Measurements from ENCODE around the gene KRTAP5-1.

KRTAP5-1 gene

DNA sequence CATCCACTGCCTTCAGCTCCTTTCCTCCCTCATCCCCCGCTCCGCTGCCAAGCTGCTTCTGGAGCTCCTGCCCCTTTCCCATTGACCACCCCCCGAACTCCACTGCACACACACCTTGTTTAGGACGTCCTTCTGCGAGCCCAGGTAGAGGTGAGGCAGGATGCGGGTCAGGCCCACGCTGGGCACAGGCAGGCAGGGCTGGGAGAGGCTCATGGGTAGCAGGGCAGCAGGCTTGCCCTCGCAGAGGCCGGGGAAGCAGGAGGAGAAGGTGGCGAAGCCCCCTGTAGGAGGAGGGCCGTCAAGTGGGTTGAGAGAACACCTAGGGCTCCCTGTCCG is 26.3 kb downstream of the KRTAP5-1 start:
- DNase-seq: no peak

DNA sequence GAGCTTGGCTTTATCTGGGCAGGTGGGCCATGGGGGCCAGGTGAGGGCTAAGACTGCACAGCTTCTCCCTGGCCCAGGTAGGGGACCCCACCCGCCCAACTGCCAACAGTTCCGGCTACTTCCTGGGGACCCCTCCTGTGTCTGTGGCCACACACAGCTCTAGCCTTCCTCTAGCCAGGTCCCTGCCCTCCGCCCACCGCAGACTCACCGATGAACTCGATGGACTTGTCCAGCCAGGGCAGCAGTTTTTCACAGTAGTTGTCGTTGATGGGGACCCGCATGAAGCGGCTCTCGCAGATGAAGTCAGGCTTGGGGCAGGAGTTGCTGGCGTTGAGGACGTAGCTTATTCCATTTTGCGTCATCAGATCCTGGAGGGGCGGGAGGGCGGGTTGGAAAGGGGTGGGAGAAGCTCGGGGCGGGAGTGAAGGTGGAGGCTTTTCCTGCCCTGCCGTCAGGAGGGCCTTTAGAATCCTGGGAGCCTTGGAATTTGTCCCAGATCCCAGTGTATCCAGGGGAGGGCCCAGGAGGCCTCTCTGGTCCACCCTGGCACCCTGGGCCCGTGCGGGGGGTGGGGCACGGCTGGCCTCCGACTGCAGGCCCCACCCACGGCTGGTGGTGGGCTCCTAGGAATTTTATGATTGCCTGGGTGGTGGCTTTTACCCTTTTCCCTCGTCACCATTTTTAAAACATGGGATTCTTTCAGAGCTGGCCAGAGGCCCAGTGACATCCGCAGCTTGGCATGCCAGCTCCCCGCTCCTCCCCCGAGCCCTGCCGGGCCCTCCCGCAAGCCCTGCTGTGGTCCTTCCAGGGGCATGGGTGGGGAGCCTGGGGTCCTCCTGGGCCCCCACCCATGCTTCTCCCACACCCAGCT is 26.9 kb downstream of the KRTAP5-1 start:
- no peak for DNase-seq

DNA sequence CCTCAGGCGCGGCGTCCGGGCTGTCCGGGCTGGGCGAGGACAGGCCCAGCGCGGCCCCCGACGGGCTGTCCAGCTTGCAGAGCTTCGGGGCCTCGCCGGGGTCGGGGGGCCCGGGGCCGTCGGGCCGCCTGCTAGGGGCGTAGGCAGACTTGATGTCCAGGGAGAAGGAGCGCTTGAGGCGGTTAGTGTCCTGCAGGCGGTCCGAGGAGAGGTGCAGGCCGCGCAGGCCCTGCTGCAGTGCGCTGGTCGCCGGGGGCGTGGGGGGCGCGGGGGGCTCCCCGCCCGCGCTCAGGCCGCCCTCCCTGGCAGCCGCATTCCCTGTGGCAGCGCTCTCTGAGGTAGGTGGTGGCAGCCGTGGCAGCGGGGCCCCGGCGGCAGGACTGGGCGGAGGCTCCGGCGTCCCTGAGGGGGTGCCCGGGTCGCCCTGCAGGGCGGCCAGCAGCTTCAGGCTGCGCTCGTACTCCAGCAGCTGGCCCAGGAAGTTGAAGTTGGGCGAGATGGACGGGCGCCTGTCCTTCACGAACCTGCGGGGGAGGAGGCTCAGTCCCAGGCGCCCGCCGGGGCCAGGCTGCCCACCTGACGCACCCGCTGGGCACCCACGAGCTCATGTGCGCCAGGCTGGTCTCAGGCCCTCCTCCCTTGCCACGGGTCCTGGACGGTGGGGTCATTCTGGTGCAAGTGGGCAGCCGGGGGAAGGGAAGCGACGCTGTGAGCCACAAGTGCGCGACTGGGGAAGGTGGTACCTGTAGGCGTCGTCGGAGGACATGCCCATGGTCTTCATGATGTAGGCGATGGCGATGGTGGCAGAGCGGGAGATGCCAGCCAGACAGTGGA is 27.8 kb downstream of the KRTAP5-1 start:
- DNase-seq: no peak

DNA sequence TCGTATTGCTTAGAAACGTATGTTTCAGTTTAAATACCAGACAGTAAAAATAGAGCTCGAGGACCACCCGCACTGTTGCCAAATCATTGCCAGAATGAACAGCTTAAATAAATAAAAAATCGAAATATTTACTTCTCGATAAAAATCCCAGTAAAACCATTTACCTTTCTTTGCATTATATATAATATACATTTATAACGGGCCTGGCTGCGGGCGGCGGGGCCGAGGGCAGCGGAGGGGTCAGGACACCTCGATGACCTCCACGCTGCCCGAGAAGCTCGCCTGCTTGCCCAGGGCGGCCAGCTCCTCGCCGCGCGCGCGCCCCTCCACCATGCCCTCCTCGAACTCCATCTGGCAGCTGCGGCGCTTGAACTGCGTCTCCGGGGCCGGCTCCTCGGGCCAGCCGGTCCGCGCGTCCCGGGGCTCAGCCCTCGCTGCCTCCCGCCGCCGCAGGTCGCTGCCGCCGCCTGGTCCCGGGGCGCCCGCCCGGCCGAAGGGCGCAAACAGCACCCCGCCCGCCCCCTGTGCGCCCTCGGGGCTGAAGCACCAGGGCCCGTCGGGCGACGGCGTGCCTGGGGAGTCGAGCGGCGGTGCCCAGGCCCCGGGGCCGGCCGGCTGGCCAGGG is 28.7 kb downstream of the KRTAP5-1 start:
- no peak for DNase-seq

DNA sequence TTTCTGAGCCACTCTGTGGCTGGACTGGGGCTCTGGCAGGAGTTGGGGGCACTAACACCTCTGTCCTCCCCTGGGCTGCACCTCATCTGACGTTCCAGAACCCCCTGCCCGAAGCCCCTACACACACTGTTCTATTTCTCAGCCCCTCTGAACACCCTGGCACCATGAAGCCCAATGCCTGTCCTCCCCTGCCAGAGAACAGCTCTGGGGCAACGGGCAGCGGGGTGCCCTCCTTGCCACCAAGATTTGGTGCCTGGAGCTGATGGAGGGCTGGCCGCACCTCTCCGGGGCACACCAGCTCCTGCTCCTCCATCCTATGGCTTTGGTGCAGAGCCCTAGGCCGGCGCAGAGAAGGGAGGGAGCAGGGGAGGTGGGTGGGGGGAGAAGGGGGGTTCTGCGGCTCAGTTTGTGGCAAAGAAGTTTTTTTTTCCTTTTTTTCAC is 29.4 kb downstream of the KRTAP5-1 start:
- no peak for DNase-seq

DNA sequence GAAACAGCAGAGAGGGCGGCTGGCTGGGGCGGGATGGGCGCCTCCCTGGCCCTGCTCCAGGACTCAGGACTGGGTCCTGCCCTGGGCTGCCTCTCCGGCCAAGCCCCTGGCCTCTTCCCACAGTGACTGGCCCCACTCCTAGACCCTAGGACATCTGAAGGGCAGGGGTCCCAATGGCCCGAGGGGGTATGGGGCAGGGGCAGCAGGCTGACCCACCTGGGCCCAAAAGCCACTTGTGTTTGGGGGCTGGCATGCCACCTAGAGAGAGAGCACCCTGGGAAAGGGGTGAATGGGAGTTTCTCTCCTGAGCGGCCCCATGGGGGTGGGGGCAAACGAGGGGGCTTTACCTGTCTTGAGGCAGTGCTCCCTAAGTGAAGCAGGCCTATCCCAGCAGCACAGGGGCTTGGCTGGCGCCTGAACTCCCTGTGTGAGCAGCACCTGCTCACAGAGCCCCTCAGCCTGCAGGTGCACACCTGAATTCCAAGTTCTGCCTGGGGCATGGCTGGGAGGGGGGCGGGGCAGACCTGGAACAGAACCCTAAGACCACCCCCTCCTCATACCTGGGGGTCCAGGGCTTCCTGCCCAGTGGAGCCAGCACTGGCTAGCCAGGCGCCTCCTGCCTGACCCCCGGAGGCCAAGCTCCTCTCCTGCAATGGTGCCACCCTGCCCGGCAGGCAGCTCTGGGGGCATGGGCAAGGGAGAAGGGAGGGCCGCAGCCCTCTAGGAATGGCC is 29.9 kb downstream of the KRTAP5-1 start:
- no peak for DNase-seq

DNA sequence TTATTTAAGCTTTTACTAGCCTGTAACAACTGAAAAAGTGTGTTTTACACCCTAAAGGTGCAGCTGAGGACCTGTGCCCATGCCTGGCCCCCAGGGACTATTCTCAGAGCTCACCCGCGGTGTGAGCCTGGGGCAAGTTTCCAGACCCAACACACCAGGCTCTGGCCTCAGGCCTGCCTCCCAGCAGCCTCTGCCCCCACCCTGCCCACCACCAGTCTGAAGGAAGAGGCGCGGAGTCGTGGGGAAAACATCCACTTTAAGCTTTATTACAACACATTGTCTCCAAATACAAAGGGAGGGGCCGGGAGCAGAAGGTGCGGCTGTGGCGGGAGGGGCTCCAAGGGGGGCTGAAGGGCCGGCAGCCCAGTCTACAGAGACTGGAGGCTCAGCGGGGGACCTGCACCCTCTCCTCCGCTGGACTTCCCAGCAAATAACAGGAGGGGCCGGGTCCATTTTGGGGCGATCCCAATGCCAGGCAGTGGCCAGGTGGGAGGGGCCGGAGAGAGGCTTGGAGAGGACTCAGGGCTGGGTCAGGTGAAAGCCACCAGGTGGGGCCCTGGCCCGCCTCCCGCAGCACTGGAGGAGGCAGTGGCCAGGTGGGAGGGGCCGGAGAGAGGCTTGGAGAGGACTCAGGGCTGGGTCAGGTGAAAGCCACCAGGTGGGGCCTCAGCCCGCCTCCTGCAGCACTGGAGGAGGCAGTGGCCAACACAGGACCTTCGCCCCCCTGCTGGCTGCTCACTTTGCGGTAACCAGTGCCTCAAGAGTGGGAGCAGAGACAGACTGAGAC is 31.1 kb downstream of the KRTAP5-1 start:
- DNase-seq: no peak

DNA sequence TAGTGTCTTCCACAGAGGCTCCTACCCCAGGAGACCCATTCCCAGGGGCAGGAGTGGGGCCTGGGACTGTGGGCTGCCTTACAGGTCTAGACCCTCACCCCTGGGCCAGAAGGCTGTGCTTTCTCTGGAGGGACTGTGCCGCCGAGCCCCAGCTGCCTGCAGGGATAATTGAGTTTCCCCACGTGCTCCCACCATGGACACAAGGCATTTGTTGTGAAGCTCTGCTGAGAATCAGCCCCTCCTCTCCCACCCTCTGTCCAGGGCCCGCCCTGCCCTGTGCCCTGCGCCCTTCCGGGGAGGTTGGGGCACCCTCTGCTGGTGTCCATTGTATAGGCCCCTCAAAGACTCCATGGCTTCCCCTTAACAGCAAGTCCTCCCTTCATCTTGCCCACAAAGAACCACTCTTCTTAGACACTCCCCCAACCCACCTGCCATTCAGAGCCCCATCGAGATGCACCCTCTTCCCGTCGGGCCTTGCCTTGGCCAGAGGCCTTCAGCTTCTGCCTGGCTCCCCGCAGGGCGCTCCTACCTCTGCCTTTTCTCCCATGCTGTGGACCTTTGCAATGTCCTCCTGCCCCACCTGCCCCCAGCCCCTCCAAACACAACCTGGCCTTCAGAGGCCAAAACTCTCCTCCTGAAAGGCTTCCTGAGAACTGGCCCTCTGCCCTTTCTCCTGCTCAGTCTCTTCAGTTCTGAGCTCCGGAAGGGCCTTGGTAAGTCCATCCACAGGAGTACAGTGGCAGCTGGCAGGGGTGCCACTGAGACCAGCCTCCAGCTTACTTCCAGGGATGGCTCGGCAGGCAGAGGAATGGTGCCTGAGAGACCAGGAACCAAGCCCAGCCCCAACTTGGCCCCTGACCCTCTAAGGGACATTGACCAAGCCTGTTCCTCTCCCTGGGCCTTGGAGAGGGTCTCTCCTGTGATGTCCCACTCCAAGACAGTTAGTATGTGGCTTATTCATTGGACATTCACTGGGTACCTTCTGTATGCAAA is 35.4 kb downstream of the KRTAP5-1 start:
- no peak for DNase-seq

DNA sequence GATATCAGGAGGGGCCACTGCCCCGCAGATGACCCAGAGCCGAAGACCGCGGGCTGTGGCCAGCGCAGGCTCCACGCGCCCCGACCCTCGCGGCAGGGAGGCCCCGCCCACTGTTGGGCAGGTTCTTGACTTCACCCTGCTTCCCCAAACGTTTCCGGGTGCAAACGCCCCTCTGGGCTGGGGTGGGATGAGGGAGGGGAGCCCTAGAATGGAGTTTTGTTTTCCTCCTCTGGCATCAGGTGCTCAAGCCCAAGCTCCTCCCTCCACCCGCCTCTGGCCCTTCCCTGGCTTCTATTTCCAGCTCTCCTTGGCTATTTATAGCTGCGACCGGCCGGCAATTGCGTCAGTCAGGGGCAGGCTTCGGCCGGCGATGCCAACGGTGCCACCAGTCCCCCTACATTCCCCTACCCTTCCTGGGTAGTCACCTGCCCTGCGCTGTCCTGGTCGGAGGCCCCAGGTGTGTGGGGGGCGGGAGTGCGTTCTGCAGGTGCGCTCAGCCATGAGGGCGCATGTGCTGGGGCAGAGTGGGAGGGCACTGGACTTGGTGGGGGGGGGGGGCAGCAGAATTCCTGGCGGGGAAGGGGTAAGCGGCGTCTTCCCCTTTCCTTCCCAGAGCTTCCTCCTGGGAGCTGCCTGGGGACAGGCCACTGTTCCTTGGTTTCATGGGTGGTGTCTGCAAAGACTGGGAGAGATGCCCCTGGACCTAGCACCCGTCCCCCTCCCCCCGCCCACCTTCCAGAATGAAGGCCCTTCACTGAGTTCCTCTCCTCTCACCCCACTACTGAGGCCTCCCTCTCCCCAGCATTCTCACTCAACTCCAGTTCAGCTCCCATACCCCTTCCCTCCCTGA is 36.6 kb downstream of the KRTAP5-1 start:
- no peak for DNase-seq

DNA sequence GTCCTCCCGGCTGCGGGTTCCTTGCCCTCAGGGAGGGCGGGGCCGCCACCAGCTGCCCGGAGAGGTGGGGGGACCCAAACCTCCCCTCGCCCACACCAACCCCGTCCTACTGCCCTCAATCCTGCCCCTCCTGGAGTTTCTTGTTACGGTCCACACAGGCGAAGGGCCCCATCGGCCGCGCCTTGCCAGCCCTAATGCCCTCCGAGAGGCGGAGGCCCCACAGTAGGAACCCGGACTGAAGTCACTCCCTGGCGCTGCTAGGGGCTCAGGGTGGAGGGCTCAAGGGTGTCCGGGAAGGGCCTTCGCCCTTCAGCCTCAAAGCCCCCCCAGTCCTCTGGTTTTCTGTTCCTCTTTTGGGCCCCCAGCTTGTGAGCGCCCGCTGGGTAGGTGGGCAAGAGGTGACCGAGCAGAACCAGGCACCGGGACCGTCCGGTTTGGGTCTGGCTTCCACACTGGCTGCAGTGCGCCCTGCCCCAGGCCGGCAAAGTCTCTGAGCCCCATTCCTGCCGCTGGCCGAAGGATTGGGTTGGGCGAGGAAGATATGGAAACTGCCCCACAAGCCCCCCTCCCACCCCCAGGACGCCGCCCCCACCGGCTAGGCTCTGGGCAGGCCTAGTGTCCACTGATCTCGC is 37.5 kb downstream of the KRTAP5-1 start:
- DNase-seq: no peak

DNA sequence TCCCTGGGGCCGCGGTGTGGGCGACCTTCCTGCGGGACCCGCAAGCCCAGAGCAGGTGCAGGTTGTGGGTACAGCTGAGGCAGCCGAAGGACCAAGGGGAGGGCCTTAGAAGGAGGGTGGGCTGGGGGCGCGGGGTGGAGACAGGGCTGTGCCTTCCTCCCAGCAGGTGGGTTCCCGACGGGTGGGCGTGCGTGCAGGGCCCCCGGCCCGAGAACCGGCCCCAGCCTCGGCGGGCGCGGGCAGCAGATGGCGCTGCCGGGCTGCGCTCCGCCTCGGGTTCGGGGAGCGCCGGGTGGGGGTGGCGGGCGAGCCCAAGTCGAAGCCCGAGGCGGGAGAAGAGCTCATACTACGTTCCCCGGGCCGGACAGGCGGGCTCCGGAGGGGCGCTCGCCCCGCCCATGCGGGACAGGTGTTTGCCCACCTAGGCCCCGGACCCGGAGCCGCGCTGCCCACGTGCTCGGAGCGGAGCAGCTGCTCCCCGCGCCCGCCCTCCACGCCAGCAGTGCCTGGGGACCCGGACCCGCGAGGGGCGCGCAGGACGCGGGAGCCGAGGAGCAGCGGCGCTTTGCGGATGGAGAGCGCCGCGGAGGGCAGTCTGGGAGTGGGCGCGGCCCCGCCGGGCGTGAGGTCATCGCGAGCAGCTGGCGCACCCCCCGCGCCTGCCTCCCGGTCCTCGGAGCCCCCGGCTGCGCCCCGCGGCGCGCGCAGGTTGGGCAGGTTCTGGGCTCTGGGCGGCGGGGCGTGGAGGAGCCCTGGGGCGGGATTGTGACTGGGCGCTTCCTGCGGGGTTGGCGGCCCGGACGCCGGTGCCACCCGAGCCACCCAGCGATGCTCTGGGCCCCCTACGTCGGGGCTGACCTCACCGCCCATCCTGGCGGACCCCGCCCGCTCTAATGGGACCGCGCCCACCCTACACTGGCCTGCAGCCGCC is 38.3 kb downstream of the KRTAP5-1 start:
- no peak for DNase-seq

DNA sequence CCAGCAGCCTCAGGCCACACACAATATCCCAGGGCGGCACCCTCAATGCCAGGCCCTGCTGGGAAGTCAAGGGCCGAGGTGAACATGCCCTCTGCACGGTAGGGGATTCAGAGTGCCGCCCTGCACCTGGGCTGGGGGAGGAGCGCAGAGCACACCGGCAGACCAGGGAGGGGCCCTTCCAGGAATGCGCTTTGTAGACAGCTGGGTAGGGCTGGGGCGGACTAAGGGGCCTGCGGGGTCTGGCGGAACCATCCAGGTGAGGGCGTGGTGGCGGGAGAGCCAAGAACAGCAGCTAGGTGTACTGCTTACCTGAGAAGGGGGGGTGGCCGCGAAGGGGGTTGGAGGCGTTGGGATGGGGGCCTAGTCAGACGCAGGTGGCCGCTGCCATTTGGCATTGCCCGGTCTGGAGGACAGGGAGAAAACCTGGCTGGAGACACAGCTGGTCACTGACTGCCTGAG is 39.0 kb downstream of the KRTAP5-1 start:
- DNase-seq: no peak

DNA sequence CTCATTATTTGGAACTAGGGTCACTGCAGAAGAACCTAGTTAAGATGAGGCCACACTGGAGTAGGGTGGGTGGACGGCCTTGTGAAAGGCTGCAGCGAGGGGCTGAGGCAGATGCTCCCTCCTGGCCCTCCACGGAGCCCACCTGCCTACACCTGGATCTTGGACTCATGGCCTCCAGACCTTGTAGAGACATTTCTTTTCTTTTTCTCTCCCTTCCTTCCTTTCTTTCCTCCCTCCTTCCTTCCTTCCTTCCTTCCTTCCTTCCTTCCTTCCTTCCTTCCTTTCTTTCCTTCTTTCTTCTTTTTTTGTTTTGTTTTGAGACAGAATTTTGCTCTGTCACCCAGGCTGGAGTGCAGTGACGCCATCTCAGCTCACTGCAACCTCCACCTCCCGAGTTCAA is 39.7 kb downstream of the KRTAP5-1 start:
- DNase-seq: no peak

DNA sequence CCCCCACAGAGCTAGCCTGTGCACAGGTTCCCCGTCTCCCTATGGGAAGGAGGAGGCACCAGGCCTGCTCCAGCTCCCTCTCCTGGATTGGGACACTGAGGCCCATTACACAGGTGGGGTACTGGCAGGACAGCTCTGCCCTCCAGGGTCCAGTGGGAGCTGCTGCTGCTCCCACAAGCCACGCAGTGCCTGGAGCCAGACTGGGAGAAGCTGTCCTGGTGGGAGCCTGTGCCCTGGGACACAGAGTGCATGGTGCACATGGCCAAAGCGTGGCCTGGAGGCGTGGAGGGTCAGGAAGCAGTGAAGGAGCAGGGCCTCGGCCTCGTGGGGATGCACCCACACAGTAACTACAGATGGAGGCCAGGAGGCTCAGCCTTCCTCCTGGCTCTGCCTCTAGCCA is 40.5 kb downstream of the KRTAP5-1 start:
- no peak for DNase-seq

DNA sequence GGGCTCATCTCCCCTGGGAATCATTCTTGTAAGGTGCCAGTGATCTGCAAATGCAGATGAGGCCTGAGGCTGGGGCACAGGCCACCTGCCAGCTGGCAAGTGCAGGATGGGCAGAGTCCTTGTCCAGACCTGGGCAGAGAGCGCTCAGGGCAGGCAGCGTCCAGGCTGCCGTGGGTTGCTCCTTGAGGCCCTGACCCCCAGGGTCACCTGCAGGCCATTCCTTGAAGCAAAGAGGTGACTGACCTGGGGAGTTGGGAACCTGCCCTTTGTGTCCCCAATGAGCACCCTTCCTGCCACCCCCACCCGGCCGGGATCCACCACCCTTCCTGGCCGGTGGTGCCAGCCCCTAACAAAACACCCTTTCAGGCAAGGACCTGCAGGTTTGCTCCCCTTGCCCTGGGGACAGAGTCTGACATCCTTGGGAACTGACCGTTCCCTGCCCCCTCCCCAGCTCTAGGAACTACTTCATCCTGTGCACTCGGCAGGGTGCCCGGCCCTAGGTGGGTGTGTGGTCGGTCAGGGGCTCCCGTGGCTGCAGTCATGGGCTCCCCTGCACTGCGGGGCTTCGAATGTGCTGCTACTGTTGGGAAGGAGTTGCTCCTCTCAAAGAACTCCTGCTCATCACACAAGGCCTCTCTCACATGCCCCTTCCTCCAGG is 41.3 kb downstream of the KRTAP5-1 start:
- no peak for DNase-seq

DNA sequence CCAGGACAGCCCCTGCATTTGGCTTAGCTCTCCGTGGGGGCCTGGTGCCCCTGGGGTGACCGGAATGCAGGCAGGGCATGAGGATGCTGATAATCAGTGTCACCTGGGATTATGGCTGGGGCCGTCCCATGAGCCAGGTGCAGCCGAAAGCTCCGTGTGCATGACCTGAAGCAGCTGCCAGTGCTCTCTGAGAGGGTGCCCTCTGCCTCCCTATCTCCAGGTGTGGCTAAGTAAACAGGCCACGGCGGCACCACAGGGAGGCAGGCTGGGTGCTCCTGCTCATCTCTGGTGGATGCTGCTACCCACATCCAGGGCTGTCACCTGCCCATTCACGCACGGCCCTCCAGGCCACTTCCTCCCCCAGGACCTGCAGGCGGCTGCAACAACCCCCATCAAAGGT is 42.8 kb downstream of the KRTAP5-1 start:
- DNase-seq: no peak

DNA sequence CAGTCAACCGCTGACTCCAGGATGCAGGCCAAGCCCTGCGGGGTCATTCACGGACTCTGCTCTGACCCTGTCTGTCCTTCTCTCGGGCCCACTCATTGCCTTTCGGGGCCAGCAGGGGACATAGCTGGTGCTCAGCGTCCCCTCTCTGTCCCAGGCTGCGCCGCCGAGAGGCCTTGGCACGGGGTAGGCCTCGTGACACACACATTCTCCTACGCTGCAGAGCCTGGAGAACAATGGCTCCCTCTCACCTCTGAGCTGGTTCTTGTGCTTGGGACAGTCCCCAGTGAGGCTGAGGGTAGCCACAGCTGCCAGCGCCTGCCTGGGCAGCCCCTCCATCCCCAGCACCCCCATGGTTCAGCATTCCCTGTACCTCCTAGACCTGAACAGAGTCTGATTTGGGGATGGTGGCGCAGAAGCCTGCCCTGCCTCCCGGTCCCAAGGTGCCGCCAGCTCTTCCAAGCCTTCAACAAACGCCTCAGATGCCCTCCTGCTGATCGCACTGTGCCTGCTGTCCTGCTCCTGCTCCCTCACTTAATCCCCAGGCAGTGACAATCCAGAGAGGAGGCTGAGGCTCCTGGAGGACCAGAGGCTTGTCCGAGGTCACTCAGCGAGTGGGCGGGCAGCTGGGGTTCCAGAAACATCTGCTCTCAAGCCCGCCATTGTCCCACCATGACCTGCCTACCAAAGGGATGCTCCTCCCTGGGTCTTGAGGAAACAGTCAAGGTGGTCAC is 43.4 kb downstream of the KRTAP5-1 start:
- DNase-seq: no peak

Measured in SIG-M5 (cell line).